Measurements from ENCODE around the gene CSNK2A3.
A peak's percentile ranks its signal among the peaks of the same experiment; 100 is the strongest.

Gene CSNK2A3

DNA sequence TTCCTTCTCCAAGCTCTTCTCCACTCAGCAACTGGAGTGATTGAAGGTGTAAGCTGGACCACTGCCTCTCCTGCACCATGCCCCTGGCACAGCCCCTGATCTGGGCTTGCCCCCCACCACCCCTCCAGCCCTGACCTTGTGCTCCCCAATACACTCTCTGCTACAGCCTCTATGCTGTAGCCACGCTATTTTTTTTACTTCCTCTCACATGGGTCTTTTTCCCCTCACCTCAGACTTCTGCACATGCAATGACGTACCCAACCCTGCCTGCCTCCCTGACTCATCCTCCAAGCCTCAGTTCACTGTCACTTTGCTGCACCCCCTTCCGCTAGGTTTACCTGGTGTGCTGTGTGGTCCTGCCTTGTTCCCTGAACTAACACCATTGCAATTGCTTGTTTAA is 9.0 kb downstream of the CSNK2A3 start:
- no peaks in the 10 kb centered on the region for H3K4me1 Mint-ChIP-seq (ENCODE audit: low read depth in 2 of 2)
- H3K9me3 Mint-ChIP-seq: no peaks in the 10 kb centered on the region
- H3K36me3 Mint-ChIP-seq (ENCODE audit: insufficient read depth): no peaks in the 10 kb centered on the region
- peaks cover 20 to 28% of the 10 kb centered on the region in 2 donors for H3K27me3 Mint-ChIP-seq
- ATAC-seq (replicated peaks): no peak
- no peak for DNase-seq
- H3K27ac Mint-ChIP-seq: no peak overlapping the region
- H3K4me3 Mint-ChIP-seq: no peak overlapping the region

GRCh38 chr11:11338304-11338703 is 14.7 kb downstream of the CSNK2A3 start:
- H3K27me3 Mint-ChIP-seq: peaks cover 17 to 21% of the 10 kb centered on the region in 2 donors
- H3K27ac Mint-ChIP-seq: no peak overlapping the region
- H3K36me3 Mint-ChIP-seq (ENCODE audit: insufficient read depth): no peaks in the 10 kb centered on the region
- H3K9me3 Mint-ChIP-seq: no peaks in the 10 kb centered on the region
- no peak for DNase-seq
- no peak overlapping the region for H3K4me3 Mint-ChIP-seq
- peaks cover 2 to 4% of the 10 kb centered on the region in 2 donors for H3K4me1 Mint-ChIP-seq (ENCODE audit: low read depth in 2 of 2)
- no peak for ATAC-seq (replicated peaks)

- H3K36me3 Mint-ChIP-seq (ENCODE audit: insufficient read depth): no peaks in the 10 kb centered on the region
- no peaks in the 10 kb centered on the region for H3K9me3 Mint-ChIP-seq
- H3K4me3 Mint-ChIP-seq: no peak overlapping the region
- ATAC-seq (replicated peaks) (no peak), DNase-seq (no peak)
- peaks cover 2 to 4% of the 10 kb centered on the region in 2 donors for H3K4me1 Mint-ChIP-seq (ENCODE audit: low read depth in 2 of 2)
- no peak overlapping the region for H3K27ac Mint-ChIP-seq
- peaks cover 17 to 37% of the 10 kb centered on the region in 2 donors for H3K27me3 Mint-ChIP-seq
These were observed 16.4 kb downstream of the CSNK2A3 start for GRCh38 chr11:11336664-11337063.

- Mint-ChIP-seq H3K27me3 (peaks cover 17 to 54% of the 10 kb centered on the region in 2 donors), H3K4me1 (ENCODE audit: low read depth in 2 of 2) (peaks cover 2 to 4% of the 10 kb centered on the region in 2 donors), H3K4me3 (no peak overlapping the region), H3K36me3 (ENCODE audit: insufficient read depth) (no peaks in the 10 kb centered on the region), H3K27ac (no peak overlapping the region), H3K9me3 (no peaks in the 10 kb centered on the region)
- no peak for ATAC-seq (replicated peaks)
- no peak for DNase-seq
These were observed 18.0 kb downstream of the CSNK2A3 start for GRCh38 chr11:11335043-11335442.

- no peaks in the 10 kb centered on the region for H3K36me3 Mint-ChIP-seq (ENCODE audit: insufficient read depth)
These were observed 18.4 kb downstream of the CSNK2A3 start for GRCh38 chr11:11334607-11335006.

GRCh38 chr11:11332141-11332710 is 20.8 kb downstream of the CSNK2A3 start:
- no peak overlapping the region for H3K27ac Mint-ChIP-seq
- no peak for DNase-seq
- no peak overlapping the region for H3K4me3 Mint-ChIP-seq
- peaks cover 2 to 4% of the 10 kb centered on the region in 2 donors for H3K4me1 Mint-ChIP-seq (ENCODE audit: low read depth in 2 of 2)
- no peaks in the 10 kb centered on the region for H3K36me3 Mint-ChIP-seq (ENCODE audit: insufficient read depth)
- H3K9me3 Mint-ChIP-seq: no peaks in the 10 kb centered on the region
- ATAC-seq (replicated peaks): no peak
- H3K27me3 Mint-ChIP-seq: peaks cover 3 to 63% of the 10 kb centered on the region in 2 donors

More at GRCh38 chr11:11334607-11335006, 18.4 kb downstream of the CSNK2A3 start:
- no peak for DNase-seq
- Mint-ChIP-seq H3K9me3 (no peaks in the 10 kb centered on the region), H3K27ac (no peak overlapping the region), H3K4me1 (ENCODE audit: low read depth in 2 of 2) (peaks cover 2 to 4% of the 10 kb centered on the region in 2 donors), H3K4me3 (no peak overlapping the region), H3K27me3 (peaks cover 17 to 56% of the 10 kb centered on the region in 2 donors)
- ATAC-seq (replicated peaks): no peak

GRCh38 chr11:11329062-11329806 is 23.8 kb downstream of the CSNK2A3 start:
- Mint-ChIP-seq H3K36me3 (ENCODE audit: insufficient read depth) (no peaks in the 10 kb centered on the region), H3K27me3 (peaks cover 4 to 72% of the 10 kb centered on the region in 2 donors), H3K4me3 (no peak overlapping the region), H3K4me1 (ENCODE audit: low read depth in 2 of 2) (no peaks in the 10 kb centered on the region), H3K27ac (no peak overlapping the region), H3K9me3 (no peaks in the 10 kb centered on the region)
- no peak for ATAC-seq (replicated peaks)
- no peak for DNase-seq

- Mint-ChIP-seq H3K27me3 (peaks cover 12 to 36% of the 10 kb centered on the region in 2 donors), H3K4me3 (no peak overlapping the region), H3K27ac (no peak overlapping the region), H3K9me3 (no peaks in the 10 kb centered on the region), H3K4me1 (ENCODE audit: low read depth in 2 of 2) (no peaks in the 10 kb centered on the region), H3K36me3 (ENCODE audit: insufficient read depth) (no peaks in the 10 kb centered on the region)
- DNase-seq: no peak
- no peak for ATAC-seq (replicated peaks)
These were observed 29.0 kb downstream of the CSNK2A3 start for GRCh38 chr11:11324090-11324489.

DNA sequence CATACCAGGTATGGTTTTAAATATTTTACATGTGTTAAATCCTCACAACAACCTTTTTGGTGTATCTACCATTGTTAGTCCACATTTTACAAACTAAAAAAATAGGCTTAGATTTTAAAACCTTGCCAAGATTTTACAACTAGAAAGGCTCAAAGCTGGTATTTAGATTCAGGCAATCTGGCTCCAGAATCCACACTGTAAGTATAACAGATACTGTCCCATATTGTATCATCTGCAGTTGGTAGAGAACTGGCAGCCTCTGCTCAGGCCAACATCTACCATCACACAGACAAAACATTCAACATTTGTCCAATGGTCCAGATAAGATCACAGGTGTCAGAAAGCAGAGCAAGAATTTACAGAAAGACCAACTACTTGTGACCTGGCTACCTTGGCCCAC is 30.9 kb downstream of the CSNK2A3 start:
- ATAC-seq (replicated peaks): no peak
- H3K27ac Mint-ChIP-seq: no peak overlapping the region
- no peak for DNase-seq

DNA sequence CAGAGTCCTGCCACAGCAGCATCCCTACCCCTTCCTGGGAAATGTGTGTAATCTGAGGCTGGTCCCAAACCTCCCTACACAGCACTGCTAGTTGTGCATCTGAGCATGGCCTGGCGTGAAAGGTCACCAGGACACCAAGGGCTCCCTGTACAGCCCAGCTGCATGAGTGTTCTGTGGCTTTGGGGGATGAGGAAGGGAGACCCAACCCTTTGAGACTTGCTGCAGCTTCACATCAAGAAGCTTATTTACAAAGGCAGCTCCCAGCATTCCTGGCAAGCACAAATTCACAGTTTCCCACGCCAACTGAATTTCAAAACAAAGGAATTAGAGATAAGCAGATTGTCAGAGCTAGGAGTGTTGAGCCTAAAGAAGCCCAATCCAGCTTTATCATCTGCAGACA is 32.2 kb downstream of the CSNK2A3 start:
- peak overlapping the region in 1 of 2 donors; percentile 51 for H3K27ac Mint-ChIP-seq

More for the DNA sequence above, 30.9 kb downstream of the CSNK2A3 start:
- Mint-ChIP-seq H3K4me3 (no peak overlapping the region), H3K9me3 (no peaks in the 10 kb centered on the region), H3K4me1 (ENCODE audit: low read depth in 2 of 2) (no peaks in the 10 kb centered on the region), H3K27me3 (peaks cover 12 to 33% of the 10 kb centered on the region in 2 donors), H3K36me3 (ENCODE audit: insufficient read depth) (no peaks in the 10 kb centered on the region)

DNA sequence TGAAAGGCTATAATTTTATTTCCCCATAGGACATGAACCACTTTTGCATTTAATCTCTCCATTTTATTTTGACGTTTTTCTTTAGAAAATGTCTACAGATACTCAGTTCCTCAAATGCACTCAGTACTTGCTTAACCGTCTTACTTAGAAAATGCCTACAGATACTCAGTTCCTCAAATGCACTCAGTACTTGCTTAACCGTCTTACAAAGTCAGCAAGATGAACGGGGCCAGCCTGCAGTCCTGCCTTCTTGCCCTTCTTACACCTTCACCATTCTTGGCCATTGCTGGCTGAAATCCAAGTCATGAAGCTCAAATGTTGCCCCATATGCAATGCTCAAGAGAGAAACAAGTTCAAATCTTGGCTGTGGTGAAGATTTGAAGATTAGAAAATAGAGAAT is 34.1 kb downstream of the CSNK2A3 start:
- H3K4me3 Mint-ChIP-seq: no peak overlapping the region
- H3K9me3 Mint-ChIP-seq: no peaks in the 10 kb centered on the region
- peaks cover 7 to 22% of the 10 kb centered on the region in 2 donors for H3K27me3 Mint-ChIP-seq
- DNase-seq (no peak), ATAC-seq (replicated peaks) (no peak)
- H3K27ac Mint-ChIP-seq: no peak overlapping the region
- no peaks in the 10 kb centered on the region for H3K4me1 Mint-ChIP-seq (ENCODE audit: low read depth in 2 of 2)
- H3K36me3 Mint-ChIP-seq (ENCODE audit: insufficient read depth): no peaks in the 10 kb centered on the region

More for the DNA sequence above, 32.2 kb downstream of the CSNK2A3 start:
- no peaks in the 10 kb centered on the region for H3K9me3 Mint-ChIP-seq
- H3K4me1 Mint-ChIP-seq (ENCODE audit: low read depth in 2 of 2): no peaks in the 10 kb centered on the region
- no peaks in the 10 kb centered on the region for H3K36me3 Mint-ChIP-seq (ENCODE audit: insufficient read depth)
- no peak for DNase-seq
- peaks cover 12 to 22% of the 10 kb centered on the region in 2 donors for H3K27me3 Mint-ChIP-seq
- ATAC-seq (replicated peaks): no peak
- no peak overlapping the region for H3K4me3 Mint-ChIP-seq

- H3K4me1 Mint-ChIP-seq (ENCODE audit: low read depth in 2 of 2): no peaks in the 10 kb centered on the region
- H3K4me3 Mint-ChIP-seq: no peak overlapping the region
- H3K27ac Mint-ChIP-seq: no peak overlapping the region
- DNase-seq (no peak), ATAC-seq (replicated peaks) (no peak)
- H3K9me3 Mint-ChIP-seq: no peaks in the 10 kb centered on the region
- peaks cover 7 to 22% of the 10 kb centered on the region in 2 donors for H3K27me3 Mint-ChIP-seq
- H3K36me3 Mint-ChIP-seq (ENCODE audit: insufficient read depth): no peaks in the 10 kb centered on the region
These were observed 34.6 kb downstream of the CSNK2A3 start for GRCh38 chr11:11318461-11318860.

GRCh38 chr11:11316651-11317230 is 36.3 kb downstream of the CSNK2A3 start:
- ATAC-seq (replicated peaks) (no peak), DNase-seq (no peak)
- H3K4me3 Mint-ChIP-seq: no peak overlapping the region
- H3K27me3 Mint-ChIP-seq: peaks cover 7 to 22% of the 10 kb centered on the region in 2 donors
- no peaks in the 10 kb centered on the region for H3K36me3 Mint-ChIP-seq (ENCODE audit: insufficient read depth)
- H3K4me1 Mint-ChIP-seq (ENCODE audit: low read depth in 2 of 2): no peaks in the 10 kb centered on the region
- no peaks in the 10 kb centered on the region for H3K9me3 Mint-ChIP-seq
- no peak overlapping the region for H3K27ac Mint-ChIP-seq
